Heart left ventricle (tissue), 16 donors: Measurements from ENCODE around the gene PTBP1. TPM values are rescaled to one million over a fixed set of nuclear protein-coding genes. Genes with fewer than 3 reads are reported as not detected.

Source experiments
- ATAC-seq, 4 donors: fragments of 200-7000 bp; cut with Tn5 transposase; one replicate each; pipeline ENCODE4 v1.9.1; 2020 to 2022; ENCODE audit warnings: moderate library complexity in 4 of 4, mild to moderate bottlenecking in 3 of 4, moderate number of reproducible peaks in 1 of 4
- DNase-seq, 5 donors: peaks; one replicate each; pipeline ENCODE4 v3.0.0-alpha.2; 2020
- H3K27ac ChIP-seq, 12 donors: fragments of 200-600 bp; sonication (generic) in 4 of 12; one replicate each; pipeline versions ENCODE4 v1.5.0 to v1.8.0; 2016 to 2022; ENCODE audit warnings: mild to moderate bottlenecking in 2 of 12
- H3K27me3 ChIP-seq, 9 donors: fragments of 200-600 bp; sonication (generic) in 2 of 9; one replicate each; pipeline versions ENCODE4 v1.5.1 to v1.8.0; 2016 to 2022; ENCODE audit warnings: mild to moderate bottlenecking in 3 of 9
- H3K36me3 ChIP-seq, 9 donors: fragments of 200-600 bp; sonication (generic) in 2 of 9; one replicate each; pipeline versions ENCODE4 v1.5.0 to v1.8.0; 2018 to 2022; ENCODE audit warnings: mild to moderate bottlenecking in 2 of 9
- H3K4me1 ChIP-seq, 12 donors: fragments of 200-600 bp; sonication (generic) in 4 of 12; one replicate each; pipeline versions ENCODE4 v1.5.0 to v1.8.0; 2016 to 2022; ENCODE audit warnings: mild to moderate bottlenecking in 3 of 12
- H3K4me3 ChIP-seq, 12 donors: fragments of 200-600 bp; sonication (generic) in 4 of 12; one replicate each; pipeline versions ENCODE4 v1.5.0 to v1.8.0; 2017 to 2022; ENCODE audit warnings: mild to moderate bottlenecking in 9 of 12, moderate library complexity in 4 of 12
- H3K9me3 ChIP-seq, 12 donors: fragments of 200-600 bp; sonication (generic) in 4 of 12; one replicate each; pipeline versions ENCODE4 v1.5.0 to v1.8.0; 2016 to 2022; ENCODE audit warnings: mild to moderate bottlenecking in 1 of 12
- CTCF ChIP-seq, 12 donors: fragments of 200-600 bp; sonication (generic) in 4 of 12; IDR thresholded peaks; one replicate each; pipeline versions ENCODE4 v1.5.0 to v1.8.0; 2018 to 2022; ENCODE audit warnings: antibody characterized with exemption in 12 of 12, mild to moderate bottlenecking in 5 of 12
- POLR2A ChIP-seq, 2 donors: fragments of 450-650 bp; IDR thresholded peaks; one replicate each; pipeline ENCODE4 v1.6.1; 2017; ENCODE audit warnings: antibody characterized with exemption in 2 of 2, mild to moderate bottlenecking in 2 of 2, moderate library complexity in 2 of 2
- WGBS, 4 donors: extraction: QIAGEN DNeasy Blood & Tissue Kit in 2 of 4; methylation state at CpG; one replicate each; pipeline versions ENCODE4 v1.1.5 to v1.1.7; 2013 to 2018; 5-methylcytosine and 5-hydroxymethylcytosine counted together
- intact Hi-C, 10 donors: fragments of 100-400 bp; cut with DNase I; formaldehyde crosslinking; loops; one replicate each; pipeline versions ENCODE4 v1.11.1 to v1.14.2; 2022
- polyA plus RNA-seq, 2 donors: library from polyadenylated mRNA; stranded (reverse); fragments of 200-250 nt; gene quantifications; one replicate each; pipeline ENCODE4 v1.2.3, GENCODE V29; 2013
- total RNA-seq, 9 donors: library from RNA; depleted of rRNA in 2 of 9; stranded (reverse); fragments of >200 nt in 2 of 9; fragmentation: NEBNext Ultra II Directional in 3 of 9; extraction: Animal tissue kit (Norgen Biotek cat#: 25700) in 3 of 9; gene quantifications; one replicate each; pipeline versions ENCODE4 v1.1.0 to v1.2.4, GENCODE V29; 2016 to 2023
- donor health status: ischemic (EF 13 %, LVEDD 7.1; RV severe dilation, severe dysfunction).
- donor health status: healthy with polysubstance abuse.
- donor health status: DM: no; HTN: yes; CAD: no.
- donor health status: DM: no; HTN: no; CAD: no.
- donor health status: ischemic (EF 25% LVEDD 6.9; RV normal size, moderate dysfunction).
- donor health status: ischemic (EF 25% LVEDD 5.7; RV mildly dilated, moderate dysfunction).
- donor health status: healthy.
- donor health status: DM: yes; HTN: yes; CAD: no.
- donor health status: ischemic (EF 35%, LVEDD 5.7; RV mildly dilated, moderate dysfunction).
- donor health status: nonischemic (EF 11% LVEDD 7.7; RV severe dilation, severe dysfunction).
- donor health status: DM: yes; HTN: yes; CAD: no.
- donor health status: PGD.
- donor health status: ischemic (EF 29% LVEDD 5.4; RV normal size, mild dysfunction).
- donor health status: nonischemic (EF 23%, LVEDD 6.1; RV moderate dilation, normal function).

Gene PTBP1
- total and polyA plus RNA-seq, 11 donors: 39.2 to 144 (median 55.1) TPM

GRCh38 chr19:812049-812746 lies 14.9 kb downstream of the PTBP1 start:
- Histone ChIP-seq H3K4me1 (no peaks in the 10 kb centered on the region), H3K27ac (no peak overlapping the region), H3K9me3 (no peaks in the 10 kb centered on the region), H3K4me3 (no peak overlapping the region), H3K27me3 (no peaks in the 10 kb centered on the region), H3K36me3 (peaks cover 6 to 67% (median 58%) of the 10 kb centered on the region in 9 donors)
- TF ChIP-seq CTCF (IDR thresholded peaks at IDR 0.05) (no peak), POLR2A (IDR thresholded peaks at IDR 0.05) (no peak)
- 90 to 91% (median 90%) methylated on average over 63 to 80 of the region's 80 CpGs for WGBS, 4 donors
- no peak for ATAC-seq
- intact Hi-C loops: no loop called here
- DNase-seq: peak in 2 of 5 donors; percentile 17 to 24

GRCh38 chr19:812747-813218 lies 15.5 kb downstream of the PTBP1 start:
- peaks cover 4 to 61% (median 52%) of the 10 kb centered on the region in 9 donors for H3K36me3 ChIP-seq
- intact Hi-C loops: no loop called here
- H3K27ac ChIP-seq: no peak overlapping the region
- no peak for ATAC-seq
- no peaks in the 10 kb centered on the region for H3K27me3 ChIP-seq
- no peak for TF ChIP-seq CTCF (IDR thresholded peaks at IDR 0.05)
- no peak for TF ChIP-seq POLR2A (IDR thresholded peaks at IDR 0.05)
- H3K4me1 ChIP-seq: no peaks in the 10 kb centered on the region
- WGBS, 4 donors: 89 to 95% (median 92%) methylated on average over 45 to 72 of the region's 72 CpGs
- no peaks in the 10 kb centered on the region for H3K9me3 ChIP-seq
- peak in 1 of 5 donors; percentile 16 for DNase-seq
- H3K4me3 ChIP-seq: no peak overlapping the region

GRCh38 chr19:813219-814151 lies 16.2 kb downstream of the PTBP1 start:
- no peak for TF ChIP-seq CTCF (IDR thresholded peaks at IDR 0.05)
- no peak for TF ChIP-seq POLR2A (IDR thresholded peaks at IDR 0.05)
- Histone ChIP-seq H3K36me3 (peaks cover 3 to 54% (median 45%) of the 10 kb centered on the region in 9 donors), H3K9me3 (no peaks in the 10 kb centered on the region), H3K4me1 (no peaks in the 10 kb centered on the region), H3K4me3 (no peak overlapping the region), H3K27ac (no peak overlapping the region), H3K27me3 (no peaks in the 10 kb centered on the region)
- intact Hi-C loops: no loop called here
- peak in 2 of 5 donors; percentile 20 to 22 for DNase-seq
- peak in 2 of 4 donors; percentile 5 to 10 for ATAC-seq
- WGBS, 4 donors: 94 to 96% (median 95%) methylated on average over 43 to 87 of the region's 87 CpGs
